ENCODE measurements around the gene SPPL2B. TPM values are rescaled to one million over a fixed set of nuclear protein-coding genes. Genes with fewer than 3 reads are reported as not detected.

The SPPL2B gene
- total RNA-seq, 2 experiments from 2014 or later: 69.9 to 96.6 TPM

DNA sequence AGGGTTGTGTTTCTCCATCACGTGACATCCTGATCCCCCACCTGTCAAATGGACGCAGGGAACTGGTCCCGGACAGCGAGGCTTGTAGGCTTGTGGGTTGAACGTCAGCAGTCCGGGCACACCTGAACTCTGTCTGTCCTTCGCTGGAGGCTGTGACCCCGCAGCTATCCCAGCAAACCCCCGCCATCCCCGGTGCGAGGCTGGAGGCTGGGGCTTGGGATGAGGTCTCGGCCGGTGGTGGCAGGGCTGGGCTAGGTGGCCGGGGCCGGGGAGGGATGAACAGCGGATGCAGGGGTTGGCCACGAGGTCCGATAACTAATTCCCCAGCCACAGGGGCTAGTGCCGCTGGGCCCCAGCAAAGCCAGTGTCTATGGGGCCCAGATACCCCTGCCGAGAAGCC, 8.9 kb upstream of the SPPL2B start:
- Mint-ChIP-seq H3K4me3 (no peak overlapping the region), H3K9me3 (peaks cover 10% of the 10 kb centered on the region), H3K36me3 (ENCODE audit: low read depth) (peaks cover 10% of the 10 kb centered on the region), H3K27ac (no peak overlapping the region), H3K27me3 (peaks cover 7% of the 10 kb centered on the region), H3K4me1 (peaks cover 4% of the 10 kb centered on the region)
- POLR2A ChIA-PET: no interaction called here
- CTCF ChIA-PET: no interaction called here
- DNase-seq: no peak

GRCh38 chr19:2320049-2320448, 8.4 kb upstream of the SPPL2B start:
- Mint-ChIP-seq H3K4me1 (peaks cover 4% of the 10 kb centered on the region), H3K9me3 (peaks cover 7% of the 10 kb centered on the region), H3K4me3 (no peak overlapping the region), H3K27ac (no peak overlapping the region), H3K27me3 (peaks cover 3% of the 10 kb centered on the region), H3K36me3 (ENCODE audit: low read depth) (peaks cover 5% of the 10 kb centered on the region)
- CTCF ChIA-PET: no interaction called here
- POLR2A ChIA-PET: no interaction called here
- no peak for DNase-seq

- no peak for DNase-seq
- H3K4me3 Mint-ChIP-seq: no peak overlapping the region
- no peaks in the 10 kb centered on the region for H3K9me3 Mint-ChIP-seq
- peaks cover 9% of the 10 kb centered on the region for H3K4me1 Mint-ChIP-seq
- H3K27ac Mint-ChIP-seq: no peak overlapping the region
- POLR2A ChIA-PET: no interaction called here
- H3K27me3 Mint-ChIP-seq: no peaks in the 10 kb centered on the region
- CTCF ChIA-PET: interaction anchor here (0.5 to 2.5 kb wide), 3 partner anchors 47 to 884 kb away, joined by 3 to 6 read pairs (median 5); no protein-coding TSS in a partner anchor
- peaks cover 8% of the 10 kb centered on the region for H3K36me3 Mint-ChIP-seq (ENCODE audit: low read depth)
Observed at GRCh38 chr19:2320939-2321338, 7.5 kb upstream of the SPPL2B start.

GRCh38 chr19:2321565-2322283, 6.8 kb upstream of the SPPL2B start:
- H3K27me3 Mint-ChIP-seq: no peaks in the 10 kb centered on the region
- DNase-seq: no peak
- H3K9me3 Mint-ChIP-seq: no peaks in the 10 kb centered on the region
- peaks cover 12% of the 10 kb centered on the region for H3K36me3 Mint-ChIP-seq (ENCODE audit: low read depth)
- H3K4me1 Mint-ChIP-seq: peaks cover 15% of the 10 kb centered on the region
- no peak overlapping the region for H3K4me3 Mint-ChIP-seq
- CTCF ChIA-PET: interaction anchor here (0.6 to 2.5 kb wide), 2 partner anchors 48 to 885 kb away, joined by 3 to 5 read pairs; no protein-coding TSS in a partner anchor
- H3K27ac Mint-ChIP-seq: no peak overlapping the region
- POLR2A ChIA-PET: no interaction called here

DNA sequence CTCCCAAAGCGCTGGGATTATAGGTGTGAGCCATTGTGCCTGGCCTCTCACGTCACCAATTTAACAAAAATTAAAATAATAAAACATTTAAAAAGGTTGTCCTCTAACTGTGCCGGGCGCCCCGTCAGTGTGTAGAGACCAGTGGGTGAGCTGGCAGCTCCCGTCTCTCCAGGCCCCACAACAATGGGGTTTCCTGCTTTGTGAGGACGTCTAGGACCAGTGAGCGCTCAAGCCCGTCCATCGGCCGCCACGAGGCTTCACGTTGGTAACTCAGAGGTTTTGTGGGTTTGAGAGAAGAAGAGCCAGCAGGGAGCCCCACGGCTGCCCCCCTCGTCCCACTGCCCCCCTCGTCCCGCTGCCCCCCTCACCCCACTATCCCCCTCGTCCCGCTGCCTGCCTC, 4.8 kb upstream of the SPPL2B start:
- Mint-ChIP-seq H3K4me3 (no peak overlapping the region), H3K4me1 (peaks cover 27% of the 10 kb centered on the region), H3K36me3 (ENCODE audit: low read depth) (peaks cover 20% of the 10 kb centered on the region), H3K27ac (no peak overlapping the region), H3K27me3 (no peaks in the 10 kb centered on the region), H3K9me3 (no peaks in the 10 kb centered on the region)
- no peak for DNase-seq
- ChIA-PET CTCF (interaction anchor here (1.3 kb wide), 1 partner anchor 517 kb away, joined by 3 read pairs; the partner anchor contains the start of gene ZNF555), POLR2A (no interaction called here)

- no peaks in the 10 kb centered on the region for H3K27me3 Mint-ChIP-seq
- CTCF ChIA-PET: interaction anchor here (1.3 kb wide), 1 partner anchor 516 kb away, joined by 3 read pairs; the partner anchor contains the start of gene ZNF555
- H3K27ac Mint-ChIP-seq: no peak overlapping the region
- no peaks in the 10 kb centered on the region for H3K9me3 Mint-ChIP-seq
- no peak overlapping the region for H3K4me3 Mint-ChIP-seq
- H3K36me3 Mint-ChIP-seq (ENCODE audit: low read depth): peaks cover 21% of the 10 kb centered on the region
- no peak for DNase-seq
- H3K4me1 Mint-ChIP-seq: peaks cover 31% of the 10 kb centered on the region
- POLR2A ChIA-PET: no interaction called here
Observed at GRCh38 chr19:2324220-2324948, 4.1 kb upstream of the SPPL2B start.

DNA sequence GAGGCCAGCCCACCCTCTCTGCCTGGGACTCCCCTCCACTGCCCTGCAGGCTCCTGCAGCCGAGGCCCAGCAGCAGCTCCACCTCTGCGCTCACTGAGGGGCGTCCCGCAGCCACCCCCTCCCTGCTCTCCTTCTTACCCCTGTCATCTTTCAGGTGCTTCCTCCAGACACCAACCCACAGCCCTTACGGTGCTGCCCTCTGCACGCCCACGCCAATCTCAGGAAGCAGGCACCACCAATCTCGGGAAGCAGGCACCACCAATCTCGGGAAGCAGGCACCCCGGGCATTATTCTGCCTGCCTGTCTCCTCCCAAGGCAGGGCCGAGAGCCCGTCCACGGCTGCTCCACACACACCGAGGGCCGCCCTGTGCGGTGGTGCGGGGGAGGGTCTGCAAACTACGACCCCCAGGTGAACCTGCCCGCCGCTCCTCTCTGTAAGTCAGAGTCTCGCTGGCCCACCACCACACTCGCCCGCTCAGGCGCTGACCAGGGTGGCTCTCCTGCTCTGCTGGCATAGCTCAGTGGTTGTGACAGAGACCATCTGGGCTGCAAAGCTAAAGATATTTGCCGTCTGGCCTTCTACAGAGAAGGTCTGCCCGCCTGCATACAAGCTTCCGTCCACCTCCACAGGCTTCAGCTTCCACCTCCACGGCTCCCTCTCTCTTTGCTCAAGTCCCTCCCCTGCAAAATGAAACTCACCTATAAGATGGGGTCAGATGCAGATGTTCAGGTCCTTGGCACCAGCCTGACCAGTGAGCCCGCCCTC, 3.0 kb upstream of the SPPL2B start:
- Mint-ChIP-seq H3K4me1 (peaks cover 40% of the 10 kb centered on the region), H3K4me3 (peak overlapping the region; percentile 30), H3K9me3 (no peaks in the 10 kb centered on the region), H3K27ac (peak overlapping the region; percentile 68), H3K36me3 (ENCODE audit: low read depth) (peaks cover 26% of the 10 kb centered on the region), H3K27me3 (no peaks in the 10 kb centered on the region)
- POLR2A ChIA-PET: no interaction called here
- DNase-seq: no peak
- CTCF ChIA-PET: interaction anchor here (0.7 to 1.2 kb wide), 2 partner anchors 13 to 316 kb away, joined by 3 to 4 read pairs; no protein-coding TSS in a partner anchor

DNA sequence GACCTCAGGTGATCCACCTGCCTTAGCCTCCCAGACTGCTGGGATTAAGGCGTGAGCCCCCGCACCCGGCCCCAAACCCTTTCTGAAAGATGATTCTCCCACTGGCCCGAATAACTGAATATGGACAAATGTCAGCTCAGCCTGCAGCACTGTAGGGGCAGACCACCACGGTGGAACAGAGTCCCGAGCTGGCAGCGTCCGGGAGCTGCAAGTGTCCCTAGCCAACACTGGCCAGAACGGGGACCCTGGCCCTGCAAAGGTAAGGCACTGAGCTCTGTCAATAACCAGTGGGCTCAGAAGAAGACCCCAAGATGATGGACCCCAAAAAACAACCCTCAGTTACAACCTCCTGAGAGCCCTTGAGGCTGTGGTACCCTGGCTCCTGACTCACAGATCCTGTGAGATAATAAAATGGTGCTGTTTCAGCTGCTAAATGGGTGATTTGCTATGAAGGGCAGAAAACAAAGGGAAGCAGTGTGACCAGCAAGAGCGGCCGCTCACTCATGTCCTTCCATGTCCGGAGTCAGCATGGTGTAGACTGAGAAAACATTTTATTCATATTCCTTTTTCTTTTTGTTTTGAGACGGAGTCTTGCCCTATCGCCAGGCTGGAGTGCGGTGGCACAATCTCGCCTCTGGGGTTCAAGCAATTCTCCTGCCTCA, 1.7 kb upstream of the SPPL2B start:
- ChIA-PET POLR2A (interaction anchor here (0.6 kb wide), 1 partner anchor 283 kb away, joined by 3 read pairs; no protein-coding TSS in a partner anchor), CTCF (interaction anchor here (0.9 to 1.2 kb wide), 2 partner anchors 15 to 38 kb away, joined by 4 read pairs; no protein-coding TSS in a partner anchor)
- peak overlapping the region; percentile 99 for H3K27ac Mint-ChIP-seq
- H3K4me3 Mint-ChIP-seq: peak overlapping the region; percentile 99
- peaks cover 26% of the 10 kb centered on the region for H3K36me3 Mint-ChIP-seq (ENCODE audit: low read depth)
- H3K27me3 Mint-ChIP-seq: no peaks in the 10 kb centered on the region
- DNase-seq: no peak
- H3K4me1 Mint-ChIP-seq: peaks cover 53% of the 10 kb centered on the region
- H3K9me3 Mint-ChIP-seq: no peaks in the 10 kb centered on the region

DNA sequence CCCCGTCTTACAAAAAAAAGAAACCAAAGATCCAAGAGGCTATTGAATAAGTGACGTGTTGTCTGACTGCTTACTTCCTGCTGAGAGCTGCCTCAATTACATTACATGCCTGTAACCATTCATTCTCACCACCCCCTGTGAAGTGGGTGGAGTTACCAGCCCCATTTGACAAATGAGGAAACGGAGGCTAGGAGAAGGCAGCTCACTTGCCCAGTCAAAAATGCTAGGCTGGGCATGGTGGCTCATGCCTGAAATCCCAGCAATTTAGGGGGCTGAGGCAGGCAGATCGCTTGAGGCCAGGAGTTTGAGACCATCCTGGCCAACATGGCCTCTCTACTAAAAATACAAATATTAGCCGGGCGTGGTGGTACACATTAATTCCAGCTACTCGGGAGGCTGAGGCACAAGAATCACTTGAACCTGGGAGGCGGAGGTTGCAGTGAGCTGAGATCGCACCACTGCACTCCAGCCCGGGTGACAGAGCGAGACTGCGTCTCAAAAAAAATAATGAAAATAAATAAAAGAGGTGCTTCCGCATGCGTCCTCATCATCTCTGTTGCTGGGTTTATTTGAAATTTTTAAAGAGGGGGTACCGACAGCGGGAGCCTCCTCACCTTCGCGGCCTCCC, 597 bp upstream of the SPPL2B start:
- POLR2A ChIA-PET: interaction anchor here (0.7 kb wide), 1 partner anchor 42 kb away, joined by 4 read pairs; no protein-coding TSS in a partner anchor
- peak overlapping the region; percentile 99 for H3K4me3 Mint-ChIP-seq

GRCh38 chr19:2329149-2329478, 630 bp downstream of the SPPL2B start:
- CTCF ChIA-PET: no interaction called here
- H3K36me3 Mint-ChIP-seq (ENCODE audit: low read depth): peaks cover 24% of the 10 kb centered on the region
- POLR2A ChIA-PET: no interaction called here

More for the DNA sequence above, 597 bp upstream of the SPPL2B start:
- Mint-ChIP-seq H3K27ac (peak overlapping the region; percentile 99), H3K27me3 (no peaks in the 10 kb centered on the region), H3K4me1 (peaks cover 62% of the 10 kb centered on the region), H3K9me3 (no peaks in the 10 kb centered on the region), H3K36me3 (ENCODE audit: low read depth) (peaks cover 25% of the 10 kb centered on the region)
- CTCF ChIA-PET: interaction anchor here (0.5 to 1.2 kb wide), 5 partner anchors 14 to 172 kb away, joined by 3 to 4 read pairs (median 3); no protein-coding TSS in a partner anchor
- DNase-seq: peak; percentile 80

DNA sequence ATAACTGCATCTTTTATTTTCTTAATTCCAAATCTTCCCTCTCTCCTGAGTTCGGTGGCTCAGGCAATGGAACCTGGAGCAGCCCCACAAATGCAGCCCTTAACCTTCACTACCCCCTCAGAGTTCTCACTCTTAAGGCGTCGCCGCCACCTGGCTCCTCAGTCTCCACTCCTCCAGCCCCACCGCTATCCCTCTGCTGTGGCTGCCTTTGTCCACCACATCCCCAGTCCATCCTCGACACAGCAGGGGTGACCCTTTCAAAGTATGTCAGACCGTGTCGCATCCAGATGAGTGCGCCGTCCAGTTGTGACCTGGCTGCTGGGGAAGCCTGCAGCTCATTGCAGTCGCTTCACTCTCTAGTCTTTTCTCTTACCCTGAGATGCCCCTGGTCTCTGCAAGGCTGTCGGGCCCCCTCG, 1.0 kb downstream of the SPPL2B start:
- Mint-ChIP-seq H3K4me3 (peak overlapping the region; percentile 99), H3K4me1 (peaks cover 66% of the 10 kb centered on the region), H3K9me3 (no peaks in the 10 kb centered on the region), H3K27me3 (no peaks in the 10 kb centered on the region), H3K36me3 (ENCODE audit: low read depth) (peaks cover 24% of the 10 kb centered on the region), H3K27ac (peak overlapping the region; percentile 89)
- ChIA-PET CTCF (interaction anchor here (0.7 kb wide), 1 partner anchor 1849 kb away, joined by 3 read pairs; no protein-coding TSS in a partner anchor), POLR2A (interaction anchor here (0.7 kb wide), 1 partner anchor 60 kb away, joined by 3 read pairs; no protein-coding TSS in a partner anchor)
- DNase-seq: no peak

More at GRCh38 chr19:2329149-2329478, 630 bp downstream of the SPPL2B start:
- Mint-ChIP-seq H3K4me1 (peaks cover 66% of the 10 kb centered on the region), H3K27me3 (no peaks in the 10 kb centered on the region), H3K9me3 (no peaks in the 10 kb centered on the region), H3K27ac (peak overlapping the region; percentile 89), H3K4me3 (peak overlapping the region; percentile 99)
- DNase-seq: no peak

GRCh38 chr19:2330255-2330631, 1.8 kb downstream of the SPPL2B start:
- peak overlapping the region; percentile 73 for H3K27ac Mint-ChIP-seq
- H3K4me1 Mint-ChIP-seq: peaks cover 65% of the 10 kb centered on the region
- ChIA-PET CTCF (no interaction called here), POLR2A (interaction anchor here (0.7 kb wide), 1 partner anchor 60 kb away, joined by 3 read pairs; no protein-coding TSS in a partner anchor)
- H3K27me3 Mint-ChIP-seq: no peaks in the 10 kb centered on the region
- H3K4me3 Mint-ChIP-seq: peak overlapping the region; percentile 47
- H3K9me3 Mint-ChIP-seq: no peaks in the 10 kb centered on the region
- DNase-seq: no peak
- H3K36me3 Mint-ChIP-seq (ENCODE audit: low read depth): peaks cover 23% of the 10 kb centered on the region
